Neural cell (in vitro differentiated cells): Measurements from ENCODE around the gene GNB2. TPM values are rescaled to one million over a fixed set of nuclear protein-coding genes. Genes with fewer than 3 reads are reported as not detected.

ENCODE experiments used
- H2AFZ ChIP-seq: fragments of 200-600, 300-800 bp; sonication (generic), shearing (Covaris generic); 2 replicates; pipeline ENCODE4 v1.6.0; 2014; ENCODE audit warnings: low read depth, mild to moderate bottlenecking, antibody characterized with exemption, low read length, moderate library complexity
- H3F3A ChIP-seq: fragments of 200-600 bp; shearing (Covaris generic); 2 replicates; pipeline ENCODE4 v1.6.1; 2016; ENCODE audit warnings: mild to moderate bottlenecking, moderate library complexity, mixed read lengths, antibody characterized with exemption, low read length; ENCODE audit not compliant: insufficient read depth, poor library complexity, severe bottlenecking
- H3K27ac ChIP-seq: fragments of 200-600, 300-800 bp; sonication (generic), shearing (Covaris generic); 2 replicates; pipeline ENCODE4 v1.5.1; 2014; ENCODE audit warnings: mild to moderate bottlenecking, low read length, moderate library complexity
- H3K27me3 ChIP-seq: fragments of 300-800, 200-600 bp; sonication (generic), shearing (Covaris generic); 2 replicates; pipeline ENCODE4 v1.6.0; 2014; ENCODE audit warnings: mild to moderate bottlenecking, low read depth, low read length, moderate library complexity; ENCODE audit not compliant: insufficient read depth
- H3K36me3 ChIP-seq: fragments of 300-800, 200-600 bp; sonication (generic), shearing (Covaris generic); 2 replicates; pipeline ENCODE4 v1.5.1; 2014; ENCODE audit warnings: mild to moderate bottlenecking, antibody characterized with exemption, low read length, moderate library complexity; ENCODE audit not compliant: insufficient read depth
- H3K4me2 ChIP-seq: fragments of 300-800, 200-600 bp; sonication (generic), shearing (Covaris generic); 2 replicates; pipeline ENCODE4 v1.6.0; 2014; ENCODE audit warnings: mild to moderate bottlenecking, low read length
- H3K4me3 ChIP-seq: fragments of 300-800, 200-600 bp; sonication (generic), shearing (Covaris generic); 2 replicates; pipeline ENCODE4 v1.5.1; 2014; ENCODE audit warnings: mild to moderate bottlenecking, low read length, moderate library complexity
- H3K79me2 ChIP-seq: fragments of 200-600 bp; shearing (Covaris generic); replicated peaks from 2 replicates; pipeline ENCODE4 v1.6.0; 2014; ENCODE audit warnings: mild to moderate bottlenecking, low read length, moderate library complexity; ENCODE audit not compliant: insufficient read depth
- H3K9ac ChIP-seq: fragments of 300-800, 200-600 bp; sonication (generic), shearing (Covaris generic); 2 replicates; pipeline ENCODE4 v1.6.1; 2016; ENCODE audit warnings: mild to moderate bottlenecking, low read length, mixed read lengths
- H3K9me2 ChIP-seq: fragments of 200-600 bp; shearing (Covaris generic); 2 replicates; pipeline ENCODE4 v1.6.1; 2016; ENCODE audit warnings: mild to moderate bottlenecking, low read length, mixed read lengths; ENCODE audit not compliant: insufficient read depth
- H3K9me3 ChIP-seq: fragments of 200-600, 300-800 bp; sonication (generic), shearing (Covaris generic); 2 replicates; pipeline ENCODE4 v1.6.1; 2016; ENCODE audit warnings: mild to moderate bottlenecking, mixed run types, low read length, moderate library complexity, mixed read lengths
- H4K20me1 ChIP-seq: fragments of 200-600 bp; shearing (Covaris generic); 2 replicates; pipeline ENCODE4 v1.6.1; 2016; ENCODE audit warnings: mild to moderate bottlenecking, mixed run types; ENCODE audit not compliant: insufficient read depth
- CTCF ChIP-seq: fragments of 450-650 bp; IDR thresholded peaks from 2 replicates; pipeline ENCODE4 v1.5.1; 2014; ENCODE audit warnings: antibody characterized with exemption, mild to moderate bottlenecking, moderate library complexity; ENCODE audit not compliant: poor library complexity, severe bottlenecking
- EP300 ChIP-seq: fragments of 450-650 bp; conservative IDR thresholded peaks from 2 replicates; pipeline ENCODE4 v1.6.1; 2014; ENCODE audit warnings: antibody characterized with exemption, mild to moderate bottlenecking, moderate library complexity; ENCODE audit not compliant: poor library complexity, severe bottlenecking
- EZH2 ChIP-seq: fragments of 200-600, 300-800 bp; shearing (Covaris generic), sonication (generic); IDR thresholded peaks from 2 replicates; pipeline ENCODE4 v1.6.1; 2014; ENCODE audit warnings: antibody characterized with exemption, low read length, borderline replicate concordance, mild to moderate bottlenecking; ENCODE audit not compliant: insufficient read depth, poor library complexity, severe bottlenecking
- MXI1 ChIP-seq: fragments of 450-650 bp; conservative IDR thresholded peaks from 2 replicates; pipeline ENCODE4 v1.6.1; 2014; ENCODE audit warnings: antibody characterized with exemption, mild to moderate bottlenecking; ENCODE audit not compliant: poor library complexity, severe bottlenecking
- POLR2AphosphoS5 ChIP-seq: IDR thresholded peaks from 2 replicates; pipeline ENCODE4 v1.6.1; 2012
- RAD21 ChIP-seq: fragments of 450-650 bp; conservative IDR thresholded peaks from 2 replicates; pipeline ENCODE4 v1.6.1; 2014; ENCODE audit warnings: antibody characterized with exemption, mild to moderate bottlenecking, moderate library complexity
- REST ChIP-seq: IDR thresholded peaks from 2 replicates; pipeline ENCODE4 v1.6.1; 2012; ENCODE audit warnings: borderline replicate concordance
- SMC3 ChIP-seq: fragments of 450-650 bp; conservative IDR thresholded peaks from 2 replicates; pipeline ENCODE4 v1.6.1; 2014; ENCODE audit warnings: antibody characterized with exemption, mild to moderate bottlenecking, moderate library complexity; ENCODE audit not compliant: poor library complexity
- TAF1 ChIP-seq: IDR thresholded peaks from 2 replicates; pipeline ENCODE4 v1.6.1; 2012; ENCODE audit warnings: low read depth
- polyA minus RNA-seq: library from RNA; depleted of rRNA, polyadenylated mRNA; stranded (reverse); fragments of >200 nt; gene quantifications from 2 replicates; pipeline ENCODE4 v1.2.3, GENCODE V29; 2014
- polyA plus RNA-seq: library from polyadenylated mRNA; depleted of rRNA; stranded (reverse); fragments of >200 nt; gene quantifications from 2 replicates; pipeline ENCODE4 v1.2.3, GENCODE V29; 2014

The GNB2 gene
- 279 and 284 TPM in 2 replicates for polyA plus RNA-seq
- polyA minus RNA-seq: 134 and 138 TPM in 2 replicates

DNA sequence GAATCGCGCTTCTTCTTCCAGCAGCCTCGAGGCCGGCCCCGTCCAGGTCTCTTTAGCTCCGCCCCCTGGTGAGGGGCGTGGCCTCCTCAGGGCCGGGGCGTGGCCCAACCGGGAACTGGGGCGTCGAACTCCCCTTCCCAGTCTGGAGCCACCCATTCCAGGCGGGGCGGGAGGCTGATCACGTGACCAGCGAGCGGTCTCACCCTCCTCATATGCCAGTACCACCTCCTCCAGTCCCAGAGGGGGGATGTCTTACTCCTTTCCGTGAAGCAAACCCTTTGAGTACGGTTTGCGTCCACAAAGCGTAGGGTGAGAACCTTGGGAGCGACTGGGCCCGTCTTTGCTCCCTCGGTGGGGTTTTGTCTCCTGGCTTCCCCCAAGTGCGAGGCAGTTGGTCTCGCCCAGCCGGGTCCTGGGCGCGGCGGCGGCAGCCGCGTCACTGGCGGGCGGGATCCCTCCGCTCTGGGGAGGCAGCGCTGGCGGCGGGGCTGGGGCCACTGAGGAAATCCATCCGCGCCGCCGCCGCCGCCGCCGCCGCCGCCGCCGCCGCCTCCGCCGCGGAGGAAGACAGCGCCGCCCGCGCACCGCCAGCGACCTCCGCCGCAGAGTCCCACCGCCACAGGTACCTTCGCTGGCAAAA lies at the start of gene GNB2:
GNB2 (plus strand) TSS at position 439 of the 640 bp plus-strand sequence. CDS start 2,526 bp downstream, outside the sequence.
- H3K9ac ChIP-seq: peak within 1 kb of the TSS; percentile 97
- peak within 1 kb of the TSS; percentile 88 for H3K27ac ChIP-seq
- H3K27me3 ChIP-seq: no peaks in the 10 kb centered on the region

More for the DNA sequence above, at the start of gene GNB2:
- peak within 1 kb of the TSS; percentile 45 for H2AFZ ChIP-seq
- H3K4me3 ChIP-seq: peak within 1 kb of the TSS; percentile 87
- no peaks in the 10 kb centered on the region for H3K9me3 ChIP-seq
- H3F3A ChIP-seq: no peaks in the 10 kb centered on the region
- peak within 1 kb of the TSS; percentile 78 for H3K4me2 ChIP-seq
- peaks cover 3% of the 10 kb centered on the region for H3K36me3 ChIP-seq
- no peaks in the 10 kb centered on the region for H4K20me1 ChIP-seq
- H3K9me2 ChIP-seq: no peaks in the 10 kb centered on the region
- TF ChIP-seq TAF1: no peak
- peak; percentile 70 for TF ChIP-seq POLR2AphosphoS5
- peak; percentile 34 for TF ChIP-seq CTCF
- TF ChIP-seq EP300: peak; percentile 87
- TF ChIP-seq REST: no peak
- TF ChIP-seq EZH2: no peak
- TF ChIP-seq MXI1: peak; percentile 71
- peak; percentile 48 for TF ChIP-seq RAD21
- peak; percentile 55 for TF ChIP-seq SMC3
- peaks cover 28% of the 10 kb centered on the region for H3K79me2 ChIP-seq
